HG03196 (cell line): ENCODE results near the gene FARSA.
"Not testable (repeated sequence)": the region's sequence is repeated elsewhere in the genome, so short reads cannot be mapped to it uniquely, and the experiment has no call there.

Experiments
- ATAC-seq: cut with Tn5 transposase; IDR thresholded peaks from one replicate; pipeline ENCODE4 v1.9.1; 2021; ENCODE audit not compliant: unreplicated experiment

FARSA gene

DNA sequence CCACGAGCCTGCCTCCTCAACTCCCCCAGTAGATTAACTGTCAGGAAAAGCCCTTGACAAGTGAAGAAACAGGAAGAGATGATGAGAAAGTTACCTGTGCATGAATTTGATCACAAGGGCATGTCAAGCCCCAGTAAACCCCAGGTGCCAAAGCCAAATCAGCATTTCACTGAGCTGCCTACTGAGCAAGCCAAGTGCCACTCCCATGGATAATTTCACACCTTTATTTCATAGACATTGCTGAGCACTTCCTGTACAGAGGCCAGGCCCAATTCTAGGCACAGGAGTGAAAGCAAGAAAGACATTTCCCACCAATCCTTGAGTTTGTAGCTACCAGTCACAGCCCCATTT lies 21.1 kb upstream of the FARSA start:
- ATAC-seq: no peak

DNA sequence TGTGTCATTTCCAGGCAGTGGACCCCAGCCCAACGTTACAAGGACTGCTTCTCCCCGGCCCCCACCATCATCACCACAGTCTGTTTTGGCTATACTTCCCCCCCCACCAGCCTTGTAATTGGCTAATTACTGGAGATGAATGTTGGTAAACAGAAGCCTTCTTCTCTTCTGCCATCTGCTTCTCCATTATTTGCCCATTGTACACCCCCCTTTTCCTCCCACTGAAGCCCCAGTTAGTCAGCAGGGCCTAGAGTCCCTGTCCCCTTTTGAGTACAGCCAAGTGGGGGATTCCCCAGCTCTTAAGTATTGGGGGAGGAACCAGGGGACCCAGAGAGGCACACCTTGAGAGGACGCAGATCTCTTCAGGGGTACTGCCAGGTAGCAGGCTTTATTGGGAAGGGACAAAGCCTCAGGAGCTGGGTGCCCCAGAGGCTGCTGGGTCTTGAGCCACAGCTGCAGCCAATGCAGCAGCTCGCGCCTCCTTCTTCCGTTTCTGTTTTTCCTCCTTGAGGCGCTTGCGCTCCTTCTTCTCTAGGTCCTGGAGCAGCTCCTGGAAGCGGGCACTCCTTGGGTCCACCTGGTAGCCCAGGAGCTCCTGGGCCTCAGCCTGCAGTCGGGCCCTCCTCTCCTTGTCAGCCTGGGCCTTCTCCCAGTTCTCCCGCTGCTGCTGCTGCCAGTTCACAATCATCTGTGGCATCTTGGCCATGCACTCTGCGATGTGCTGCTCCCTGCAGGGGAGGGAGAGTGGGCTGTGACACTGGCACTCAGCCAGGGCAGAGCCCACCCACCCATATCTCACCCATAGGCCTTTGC lies 20.5 kb upstream of the FARSA start:
- no peak for ATAC-seq

DNA sequence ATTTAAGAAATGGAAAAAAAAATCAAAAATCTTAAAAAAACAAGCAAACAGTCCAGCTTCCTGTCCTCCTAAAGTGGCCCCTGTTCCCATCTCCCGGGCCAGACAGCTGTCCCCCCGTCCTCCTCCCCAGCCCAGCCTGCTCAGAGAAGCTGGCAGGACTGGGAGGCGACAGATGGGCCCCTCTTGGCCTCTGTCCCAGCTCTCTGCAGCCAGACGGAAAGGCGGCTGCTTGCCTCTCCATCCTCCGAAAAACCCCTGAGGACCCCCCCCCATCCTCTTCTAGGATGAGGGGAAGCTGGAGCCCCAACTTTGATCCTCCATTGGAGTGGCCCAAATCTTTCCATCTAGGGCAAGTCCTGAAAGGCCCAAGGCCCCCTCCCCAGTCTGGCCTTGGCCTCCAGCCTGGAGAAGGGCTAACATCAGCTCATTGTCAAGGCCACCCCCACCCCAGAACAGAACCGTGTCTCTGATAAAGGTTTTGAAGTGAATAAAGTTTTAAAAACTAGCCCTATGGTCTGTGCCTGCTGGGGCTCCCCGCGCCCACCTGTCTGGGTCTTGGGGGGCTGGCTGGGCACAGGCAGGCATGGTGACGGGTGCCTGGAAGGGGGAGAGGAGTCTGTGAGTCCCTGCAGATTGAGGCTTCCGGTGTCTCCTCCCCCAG lies 19.8 kb upstream of the FARSA start:
- ATAC-seq: no peak

DNA sequence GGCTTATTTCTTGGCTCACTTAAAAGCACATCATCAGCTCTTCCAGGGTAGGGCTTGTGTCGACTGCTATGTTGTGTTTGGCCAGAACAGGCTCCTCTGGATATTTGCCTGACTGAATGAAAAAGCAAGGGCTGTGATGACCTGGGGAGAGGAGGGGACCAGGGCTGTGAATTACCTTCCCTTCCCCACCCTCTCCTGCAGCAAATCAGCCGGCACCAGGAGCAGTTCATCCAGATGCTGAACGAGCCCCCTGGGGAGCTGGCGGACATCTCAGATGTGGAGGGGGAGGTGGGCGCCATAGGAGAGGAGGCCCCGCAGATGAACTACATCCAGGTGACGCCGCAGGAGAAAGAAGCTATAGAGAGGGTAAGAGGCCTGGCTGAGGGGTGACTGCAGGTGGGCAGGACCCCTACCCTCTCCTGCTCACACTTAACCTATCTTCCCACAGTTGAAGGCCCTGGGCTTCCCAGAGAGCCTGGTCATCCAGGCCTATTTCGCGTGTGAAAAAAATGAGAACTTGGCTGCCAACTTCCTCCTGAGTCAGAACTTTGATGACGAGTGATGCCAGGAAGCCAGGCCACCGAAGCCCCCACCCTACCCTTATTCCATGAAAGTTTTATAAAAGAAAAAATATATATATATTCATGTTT lies 19.1 kb upstream of the FARSA start:
- ATAC-seq: no peak

DNA sequence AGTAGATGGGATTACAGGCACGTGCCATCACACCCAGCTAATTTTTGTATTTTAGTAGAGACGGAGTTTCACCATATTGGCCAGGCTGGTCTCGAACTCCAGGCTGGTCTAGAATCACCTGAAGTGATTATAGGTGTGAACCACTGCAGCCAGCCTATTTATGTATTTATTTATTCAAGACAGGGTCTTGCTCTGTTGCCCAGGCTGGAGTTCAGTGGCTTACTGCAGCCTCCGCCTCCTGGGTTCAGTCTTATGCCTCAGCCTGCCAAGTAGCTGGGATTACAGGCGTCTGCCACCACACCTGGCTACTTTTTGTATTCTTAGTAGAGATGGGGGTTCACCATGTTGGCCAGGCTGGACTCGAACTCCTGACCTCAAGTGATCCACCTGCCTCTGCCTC lies 18.5 kb upstream of the FARSA start:
- ATAC-seq: not testable (repeated sequence)

DNA sequence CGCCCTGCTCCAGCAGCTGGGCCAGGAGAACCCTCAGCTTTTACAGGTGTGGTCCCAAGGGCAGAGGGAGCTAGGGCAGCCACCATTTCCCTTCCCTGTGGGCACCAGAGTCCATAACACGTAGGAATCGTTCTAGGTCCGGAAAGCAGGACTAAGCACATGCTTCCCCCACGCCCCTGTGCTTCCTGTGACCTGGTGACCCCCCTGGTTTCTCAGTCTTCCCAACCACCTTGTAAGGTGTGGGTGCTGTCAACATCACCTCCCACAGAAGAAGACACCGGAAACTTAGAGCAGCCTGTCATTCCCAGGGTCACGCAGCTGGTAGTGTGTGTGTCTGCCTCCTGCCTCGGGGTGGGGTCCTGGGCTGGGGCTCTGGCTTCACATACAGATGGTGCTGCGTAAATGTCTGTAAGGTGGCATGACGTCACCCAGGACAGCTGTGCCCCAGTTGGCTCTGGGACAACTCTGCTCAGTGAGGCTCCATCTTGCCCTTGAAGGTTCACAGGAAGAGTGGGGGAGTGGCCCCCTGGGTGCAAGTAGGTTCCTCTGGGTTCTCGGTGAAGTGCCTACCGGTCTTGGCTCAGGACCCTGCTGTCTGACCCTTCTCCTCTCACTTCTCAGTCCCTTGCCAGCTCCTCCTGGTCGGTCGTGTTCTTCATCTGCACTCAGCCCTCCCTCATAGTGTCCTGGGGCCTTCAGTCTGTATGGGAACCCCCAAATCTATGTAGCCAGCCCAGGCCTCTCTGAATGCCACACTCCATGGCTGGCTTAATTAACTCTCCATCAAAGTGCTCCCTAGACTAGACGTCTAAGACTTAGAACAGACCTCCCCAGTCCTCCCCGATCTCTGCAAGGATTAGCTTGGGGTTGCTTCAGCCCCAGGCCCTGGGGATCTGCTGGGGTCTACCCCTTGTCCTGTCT lies 16.1 kb upstream of the FARSA start:
- no peak for ATAC-seq

DNA sequence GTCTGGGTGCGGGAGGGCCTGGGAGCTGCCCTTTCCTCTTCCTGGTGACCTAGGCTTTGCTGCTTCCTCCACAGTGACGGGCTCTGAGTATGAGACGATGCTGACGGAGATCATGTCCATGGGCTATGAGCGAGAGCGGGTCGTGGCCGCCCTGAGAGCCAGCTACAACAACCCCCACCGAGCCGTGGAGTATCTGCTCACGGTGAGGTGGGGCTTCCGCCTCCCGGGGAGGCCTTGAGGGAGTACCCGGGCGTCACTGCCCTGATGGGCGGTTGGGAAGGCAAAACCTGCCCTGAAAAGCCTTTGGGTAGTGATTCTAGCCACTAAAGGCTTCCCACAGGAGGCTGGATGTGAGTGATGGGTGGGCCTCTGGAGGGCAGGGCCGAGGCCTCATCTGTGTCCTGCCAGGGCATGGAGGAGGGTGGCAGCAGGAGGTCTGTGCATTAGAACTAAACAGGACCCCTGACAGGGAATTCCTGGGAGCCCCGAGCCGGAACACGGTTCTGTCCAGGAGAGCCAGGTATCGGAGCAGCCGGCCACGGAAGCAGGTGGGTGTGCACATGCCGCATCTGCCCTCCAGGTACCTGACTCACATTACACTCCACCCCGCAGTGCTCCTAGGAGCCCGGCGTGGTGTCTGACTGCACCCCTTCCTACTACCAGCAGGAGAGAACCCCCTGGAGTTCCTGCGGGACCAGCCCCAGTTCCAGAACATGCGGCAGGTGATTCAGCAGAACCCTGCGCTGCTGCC lies 15.3 kb upstream of the FARSA start:
- no peak for ATAC-seq

DNA sequence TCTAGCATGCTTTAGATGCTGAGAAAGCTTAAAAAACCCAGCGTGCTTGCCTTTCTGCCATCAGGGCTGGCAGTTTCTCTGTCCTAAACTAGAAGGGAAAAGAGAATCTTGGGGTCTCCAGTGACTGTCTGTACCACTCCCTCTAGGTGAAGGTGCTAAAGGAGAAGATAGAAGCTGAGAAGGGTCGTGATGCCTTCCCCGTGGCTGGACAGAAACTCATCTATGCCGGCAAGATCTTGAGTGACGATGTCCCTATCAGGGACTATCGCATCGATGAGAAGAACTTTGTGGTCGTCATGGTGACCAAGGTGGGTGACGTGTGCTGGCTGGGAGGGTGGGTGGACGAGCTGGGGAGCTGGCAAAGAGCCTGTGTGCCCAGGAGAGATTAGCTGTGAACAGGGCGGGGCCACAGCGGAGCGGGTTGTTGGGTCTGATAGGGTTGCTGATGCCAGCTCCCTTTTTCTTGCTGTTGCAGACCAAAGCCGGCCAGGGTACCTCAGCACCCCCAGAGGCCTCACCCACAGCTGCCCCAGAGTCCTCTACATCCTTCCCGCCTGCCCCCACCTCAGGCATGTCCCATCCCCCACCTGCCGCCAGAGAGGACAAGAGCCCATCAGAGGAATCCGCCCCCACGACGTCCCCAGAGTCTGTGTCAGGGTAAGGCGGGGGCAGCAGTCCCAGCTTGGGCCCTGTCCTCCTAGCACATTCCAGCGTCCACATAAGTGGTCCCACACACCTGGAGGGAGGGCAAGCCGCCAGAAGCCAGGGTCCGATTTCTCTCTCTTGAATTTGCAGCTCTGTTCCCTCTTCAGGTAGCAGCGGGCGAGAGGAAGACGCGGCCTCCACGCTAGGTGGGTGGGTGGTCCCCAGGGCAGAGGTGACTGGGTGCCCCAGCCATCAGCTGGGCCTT lies 14.4 kb upstream of the FARSA start:
- no peak for ATAC-seq

DNA sequence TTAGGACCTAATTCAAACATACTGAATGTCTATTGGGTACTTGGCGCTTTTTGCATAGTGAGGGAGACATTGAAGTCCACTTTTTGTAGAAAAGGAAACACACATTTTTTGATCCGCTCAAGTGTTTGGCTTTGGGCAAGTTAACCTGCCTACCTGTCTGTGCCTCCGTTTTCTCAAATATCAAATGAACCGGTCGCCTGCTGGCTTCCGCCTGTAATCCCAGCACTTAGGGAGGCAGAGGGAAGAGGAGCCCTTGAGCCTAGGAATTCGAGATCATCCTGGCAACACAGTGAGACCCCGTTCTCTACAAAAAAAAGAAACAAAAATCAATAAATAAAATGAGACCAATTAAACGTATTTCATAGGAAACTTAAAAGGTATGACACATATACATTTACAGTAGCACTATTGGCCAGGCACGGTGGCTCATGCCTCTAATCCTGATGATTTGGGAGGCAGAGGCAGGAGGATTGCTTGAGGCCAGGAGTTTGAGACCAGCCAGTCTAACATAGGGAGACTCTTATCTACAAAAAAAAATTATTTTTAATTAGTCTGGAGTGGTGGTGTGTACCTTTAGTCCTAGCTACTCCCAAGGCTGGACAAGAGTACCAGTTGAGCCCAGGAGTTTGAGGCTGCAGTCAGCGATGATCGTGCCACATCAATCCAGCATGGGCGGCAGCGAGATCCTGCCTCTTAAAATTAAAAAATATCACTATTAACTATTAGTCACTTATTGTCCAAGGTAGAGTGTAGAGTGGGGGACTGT lies 13.4 kb upstream of the FARSA start:
- no peak for ATAC-seq

DNA sequence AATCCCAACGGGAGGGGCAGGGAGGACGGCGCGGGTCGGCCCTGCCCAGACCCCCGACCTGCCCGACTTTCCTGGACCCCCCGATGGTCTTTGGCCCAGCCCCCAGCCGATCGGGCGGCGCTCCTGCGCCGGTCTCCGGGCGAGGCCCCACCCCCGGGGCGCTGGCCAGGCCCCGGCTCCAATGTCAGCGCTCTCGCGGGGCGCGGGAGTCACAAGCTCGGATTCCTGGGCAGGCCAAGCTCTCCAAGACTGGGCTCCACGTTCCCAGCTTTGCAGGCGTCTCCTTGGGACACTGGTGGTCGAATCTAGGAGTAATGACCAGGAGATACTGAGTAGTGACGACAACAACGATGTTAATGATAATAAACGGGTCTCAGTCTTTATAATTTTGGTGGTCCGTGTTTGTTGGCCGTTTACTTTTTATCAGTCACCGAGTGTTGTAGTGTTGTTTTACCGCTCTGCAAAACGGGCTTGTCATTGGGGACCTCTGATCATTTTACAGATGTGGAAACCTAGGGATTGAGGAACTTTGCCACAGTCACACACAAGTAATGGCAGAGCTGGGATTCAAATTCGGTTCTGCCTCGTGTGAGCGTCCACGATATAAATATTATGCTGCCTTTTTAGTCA lies 12.7 kb upstream of the FARSA start:
- ATAC-seq: peak; percentile 28

DNA sequence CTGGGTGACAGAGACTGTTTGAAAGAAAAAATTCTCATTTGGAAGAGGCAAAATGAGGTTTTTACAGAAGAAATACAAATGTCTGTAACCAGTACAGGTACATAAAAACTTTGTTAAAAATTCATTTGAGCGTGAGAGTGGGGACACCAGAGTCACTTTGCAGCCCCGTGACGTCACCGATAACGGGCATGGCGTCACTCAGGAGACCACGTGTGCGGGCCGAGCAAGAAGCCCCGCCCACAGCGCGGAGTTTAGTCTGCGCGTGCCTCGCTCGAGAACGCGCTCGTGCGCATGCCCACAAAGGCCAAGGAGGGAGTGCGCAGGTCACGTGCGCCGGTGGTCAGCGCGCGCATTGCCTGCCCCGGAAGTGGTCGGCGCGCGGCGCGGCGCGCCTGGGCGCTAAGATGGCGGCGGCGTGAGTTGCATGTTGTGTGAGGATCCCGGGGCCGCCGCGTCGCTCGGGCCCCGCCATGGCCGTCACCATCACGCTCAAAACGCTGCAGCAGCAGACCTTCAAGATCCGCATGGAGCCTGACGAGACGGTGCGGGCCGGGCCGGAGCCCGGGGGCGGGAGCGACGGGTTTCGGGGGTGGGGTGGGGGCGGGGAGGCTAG lies 12.1 kb upstream of the FARSA start, which contains the start of gene RAD23A:
Gene RAD23A (plus strand): TSS at position 384 of the 613 bp plus-strand sequence. CDS start 87 bp downstream, at position 471.
- peak; percentile 75 for ATAC-seq

DNA sequence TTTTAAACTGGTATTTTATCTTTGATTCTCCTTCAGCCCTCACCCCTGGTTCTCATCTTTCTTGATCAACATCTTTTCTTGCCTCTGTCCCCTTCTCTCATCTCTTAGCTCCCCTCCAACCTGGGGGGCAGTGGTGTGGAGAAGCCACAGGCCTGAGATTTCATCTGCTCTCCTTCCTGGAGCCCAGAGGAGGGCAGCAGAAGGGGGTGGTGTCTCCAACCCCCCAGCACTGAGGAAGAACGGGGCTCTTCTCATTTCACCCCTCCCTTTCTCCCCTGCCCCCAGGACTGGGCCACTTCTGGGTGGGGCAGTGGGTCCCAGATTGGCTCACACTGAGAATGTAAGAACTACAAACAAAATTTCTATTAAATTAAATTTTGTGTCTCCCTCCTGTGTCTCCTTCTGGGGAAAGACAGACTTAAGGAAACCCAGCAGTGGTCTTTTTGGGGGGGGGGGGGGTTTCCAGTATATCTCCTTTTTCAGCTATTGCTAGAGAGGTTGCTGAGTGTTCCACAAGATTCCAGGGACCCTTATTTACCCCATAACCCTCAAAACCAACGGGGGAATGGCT lies 10.7 kb upstream of the FARSA start:
- ATAC-seq: no peak

DNA sequence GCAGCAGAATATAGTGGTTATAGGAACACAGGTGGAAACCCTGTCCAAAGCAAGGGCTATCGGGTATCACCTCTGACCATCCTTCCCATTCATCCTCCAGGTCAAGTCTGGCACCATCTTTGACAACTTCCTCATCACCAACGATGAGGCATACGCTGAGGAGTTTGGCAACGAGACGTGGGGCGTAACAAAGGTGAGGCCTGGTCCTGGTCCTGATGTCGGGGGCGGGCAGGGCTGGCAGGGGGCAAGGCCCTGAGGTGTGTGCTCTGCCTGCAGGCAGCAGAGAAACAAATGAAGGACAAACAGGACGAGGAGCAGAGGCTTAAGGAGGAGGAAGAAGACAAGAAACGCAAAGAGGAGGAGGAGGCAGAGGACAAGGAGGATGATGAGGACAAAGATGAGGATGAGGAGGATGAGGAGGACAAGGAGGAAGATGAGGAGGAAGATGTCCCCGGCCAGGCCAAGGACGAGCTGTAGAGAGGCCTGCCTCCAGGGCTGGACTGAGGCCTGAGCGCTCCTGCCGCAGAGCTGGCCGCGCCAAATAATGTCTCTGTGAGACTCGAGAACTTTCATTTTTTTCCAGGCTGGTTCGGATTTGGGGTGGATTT lies 10.0 kb upstream of the FARSA start:
- no peak for ATAC-seq

DNA sequence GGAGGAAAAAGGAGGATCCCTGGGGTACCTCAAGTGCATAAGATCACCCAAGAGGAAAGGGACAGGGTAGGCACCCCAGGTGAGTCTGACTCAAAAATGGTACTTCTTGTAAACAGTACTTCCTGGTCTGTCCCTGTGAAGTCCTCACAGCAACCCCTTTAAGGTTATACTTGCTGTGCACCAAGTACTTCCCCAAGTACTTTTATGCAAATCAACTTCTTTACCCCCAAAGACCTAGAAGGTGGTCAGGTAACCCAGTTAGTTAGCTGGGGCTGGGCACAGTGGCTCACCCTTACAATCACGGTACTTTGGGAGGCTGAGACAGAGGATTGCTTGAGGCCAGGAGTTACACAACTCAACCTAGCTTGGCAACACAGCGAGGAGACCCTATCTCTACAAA lies 7.4 kb upstream of the FARSA start:
- ATAC-seq: no peak

DNA sequence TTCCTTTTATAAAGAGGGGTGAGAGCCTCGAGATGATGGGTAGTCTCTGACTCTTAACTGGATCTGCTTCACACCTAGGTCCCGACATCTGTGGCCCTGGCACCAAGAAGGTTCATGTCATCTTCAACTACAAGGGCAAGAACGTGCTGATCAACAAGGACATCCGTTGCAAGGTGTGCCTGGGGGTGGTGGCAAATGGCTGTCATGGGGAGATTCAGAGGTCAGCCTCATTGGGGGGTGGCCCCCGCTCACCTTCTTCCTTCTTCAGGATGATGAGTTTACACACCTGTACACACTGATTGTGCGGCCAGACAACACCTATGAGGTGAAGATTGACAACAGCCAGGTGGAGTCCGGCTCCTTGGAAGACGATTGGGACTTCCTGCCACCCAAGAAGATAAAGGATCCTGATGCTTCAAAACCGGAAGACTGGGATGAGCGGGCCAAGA lies 6.5 kb upstream of the FARSA start:
- no peak for ATAC-seq

DNA sequence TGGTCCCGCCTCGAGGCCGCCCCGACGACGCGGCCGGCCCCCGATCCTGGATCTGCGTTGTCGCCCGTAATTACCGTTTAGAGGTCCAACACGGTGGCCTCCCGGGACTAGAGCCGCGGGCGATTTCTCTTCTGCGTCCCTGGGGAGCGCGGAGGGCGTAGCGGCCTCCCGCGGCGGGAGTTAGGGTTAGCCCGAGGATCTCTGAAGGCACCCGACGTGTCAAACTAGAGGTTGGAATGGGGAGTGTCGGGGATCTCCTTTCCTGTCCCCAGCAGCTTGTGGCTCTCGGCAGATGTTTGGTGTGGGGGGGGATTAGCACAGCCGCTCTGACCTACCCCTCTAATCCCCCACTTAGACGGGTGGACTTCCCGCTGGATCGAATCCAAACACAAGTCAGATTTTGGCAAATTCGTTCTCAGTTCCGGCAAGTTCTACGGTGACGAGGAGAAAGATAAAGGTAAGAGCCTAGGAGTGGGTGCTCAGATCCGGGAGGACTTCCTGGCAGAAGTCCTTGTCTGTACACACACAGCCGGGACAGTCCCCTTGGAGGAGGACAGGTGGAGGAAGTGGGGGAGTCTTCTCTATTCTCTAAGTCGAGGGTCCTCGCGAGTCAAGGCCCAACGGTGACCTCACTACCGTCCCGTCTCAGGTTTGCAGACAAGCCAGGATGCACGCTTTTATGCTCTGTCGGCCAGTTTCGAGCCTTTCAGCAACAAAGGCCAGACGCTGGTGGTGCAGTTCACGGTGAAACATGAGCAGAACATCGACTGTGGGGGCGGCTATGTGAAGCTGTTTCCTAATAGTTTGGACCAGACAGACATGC lies 5.5 kb upstream of the FARSA start:
- ATAC-seq: no peak
